ENCODE measurements around the gene SSC5D. TPM values are rescaled to one million over a fixed set of nuclear protein-coding genes. Genes with fewer than 3 reads are reported as not detected.

The SSC5D gene
- polyA plus RNA-seq, 3 donors = 0.08 TPM; not detected in 2

GRCh38 chr19:55527197-55528029 lies 39.2 kb downstream of the SSC5D start:
- H3K4me1 ChIP-seq (ENCODE audit: control insufficient read depth in 1 of 2, insufficient read depth in 2 of 2, low read length in 2 of 2) = no peaks in the 10 kb centered on the region
- H3K4me1 Mint-ChIP-seq = no peaks in the 10 kb centered on the region
- H3K27ac Mint-ChIP-seq = no peak overlapping the region
- H3K27me3 ChIP-seq (ENCODE audit: control insufficient read depth in 2 of 2, insufficient read depth in 2 of 2, low read length in 2 of 2) = no peaks in the 10 kb centered on the region
- no peaks in the 10 kb centered on the region for H3K36me3 ChIP-seq (replicated peaks in 1 of 2; ENCODE audit: control insufficient read depth in 1 of 2, insufficient read depth in 2 of 2, low read length in 2 of 2)
- no peaks in the 10 kb centered on the region for H3K36me3 Mint-ChIP-seq
- 90% methylated on average over 20 of the region's 22 CpGs for WGBS (ENCODE audit: insufficient coverage)
- no peak overlapping the region for H3K27ac ChIP-seq (ENCODE audit: low read depth in 1 of 2, low read length in 2 of 2)
- intact Hi-C loops (cut with micrococcal nuclease) = no loop called here
- H3K4me2 ChIP-seq (replicated peaks; ENCODE audit: extremely low read depth, low read length, poor library complexity, severe bottlenecking) = no peak overlapping the region
- no peaks in the 10 kb centered on the region for H3K79me2 ChIP-seq (ENCODE audit: insufficient read depth, low read length)
- TF ChIP-seq CTCF (IDR thresholded peaks at IDR 0.05) = no peak
- peaks cover 2 to 8% (median 4%) of the 10 kb centered on the region in 3 donors for H3K27me3 Mint-ChIP-seq (ENCODE audit: low read depth in 3 of 3)
- DNase-seq = no peak
- no peak overlapping the region for H3K4me3 Mint-ChIP-seq
- H4K20me1 ChIP-seq (ENCODE audit: insufficient read depth, low read length) = no peaks in the 10 kb centered on the region
- H3K9me3 Mint-ChIP-seq = no peaks in the 10 kb centered on the region
- no peak overlapping the region for H2AFZ ChIP-seq (ENCODE audit: insufficient read depth, low read depth, low read length, poor library complexity, severe bottlenecking)
- H3K9ac ChIP-seq (ENCODE audit: insufficient read depth, low read length, poor library complexity, severe bottlenecking) = no peak overlapping the region
- H3K9me3 ChIP-seq (replicated peaks in 1 of 2; ENCODE audit: control insufficient read depth in 1 of 2, insufficient read depth in 1 of 2, low read length in 2 of 2) = peaks cover 0 to 6% of the 10 kb centered on the region in 2 donors
- no peak overlapping the region for H3K4me3 ChIP-seq (replicated peaks in 1 of 3; ENCODE audit: low read depth in 2 of 3, low read length in 3 of 3)

- Histone ChIP-seq H3K9ac (ENCODE audit: insufficient read depth, low read length, poor library complexity, severe bottlenecking) (no peak overlapping the region), H2AFZ (ENCODE audit: insufficient read depth, low read depth, low read length, poor library complexity, severe bottlenecking) (no peak overlapping the region), H3K79me2 (ENCODE audit: insufficient read depth, low read length) (no peaks in the 10 kb centered on the region), H3K27ac (ENCODE audit: low read depth in 1 of 2, low read length in 2 of 2) (no peak overlapping the region), H3K4me1 (ENCODE audit: control insufficient read depth in 1 of 2, insufficient read depth in 2 of 2, low read length in 2 of 2) (no peaks in the 10 kb centered on the region), H3K4me2 (replicated peaks; ENCODE audit: extremely low read depth, low read length, poor library complexity, severe bottlenecking) (no peak overlapping the region), H3K9me3 (replicated peaks in 1 of 2; ENCODE audit: control insufficient read depth in 1 of 2, insufficient read depth in 1 of 2, low read length in 2 of 2) (peaks cover 0 to 6% of the 10 kb centered on the region in 2 donors), H4K20me1 (ENCODE audit: insufficient read depth, low read length) (no peaks in the 10 kb centered on the region), H3K27me3 (ENCODE audit: control insufficient read depth in 2 of 2, insufficient read depth in 2 of 2, low read length in 2 of 2) (no peaks in the 10 kb centered on the region), H3K36me3 (replicated peaks in 1 of 2; ENCODE audit: control insufficient read depth in 1 of 2, insufficient read depth in 2 of 2, low read length in 2 of 2) (no peaks in the 10 kb centered on the region), H3K4me3 (replicated peaks in 1 of 3; ENCODE audit: low read depth in 2 of 3, low read length in 3 of 3) (no peak overlapping the region)
- Mint-ChIP-seq H3K4me1 (no peaks in the 10 kb centered on the region), H3K27me3 (ENCODE audit: low read depth in 3 of 3) (peaks cover 0 to 5% (median 4%) of the 10 kb centered on the region in 3 donors), H3K27ac (no peak overlapping the region), H3K4me3 (no peak overlapping the region), H3K9me3 (no peaks in the 10 kb centered on the region), H3K36me3 (no peaks in the 10 kb centered on the region)
- TF ChIP-seq CTCF (IDR thresholded peaks at IDR 0.05) = no peak
- 86% methylated on average over 8 of the region's 15 CpGs for WGBS (ENCODE audit: insufficient coverage)
- DNase-seq = no peak
- intact Hi-C loops (cut with micrococcal nuclease) = no loop called here
Measured at GRCh38 chr19:55528030-55528803, 40.0 kb downstream of the SSC5D start.
